IMR-90 (cell line): ENCODE measurements around the gene CASZ1. TPM values are rescaled to one million over a fixed set of nuclear protein-coding genes. Genes with fewer than 3 reads are reported as not detected.

Experiments used
- ATAC-seq: fragments of 200-7000 bp; cut with Tn5 transposase; 2 replicates; pipeline ENCODE4 v1.9.1; 2020; ENCODE audit warnings: low read depth, mild to moderate bottlenecking, moderate library complexity
- BruUV-seq: library from RNA; stranded (reverse); fragments of 400-500 nt; replicated peaks from 2 replicates; lab custom pipeline; 2021; lab: Mats Ljungman, UMichigan
- CTCF ChIA-PET: fragments of 300-600 bp; formaldehyde crosslinking; extraction: SDS; loops from one replicate; lab custom pipeline; 2021; ENCODE audit warnings: antibody characterized with exemption; lab: Yijun Ruan, JAX
- POLR2A ChIA-PET: fragments of 300-600 bp; sonication (Branson Sonifier 250); formaldehyde crosslinking; loops from one replicate; lab custom pipeline; 2022; ENCODE audit warnings: antibody characterized with exemption; ENCODE audit not compliant: unreplicated experiment; lab: Charles Lee
- DNase-seq: peaks from one replicate; pipeline ENCODE4 v3.0.0; 2013
- H2AFZ ChIP-seq: replicated peaks from 2 replicates; pipeline ENCODE3; 2013; ENCODE audit warnings: low read length, mild to moderate bottlenecking; ENCODE audit not compliant: poor library complexity
- H2AK5ac ChIP-seq: 2 replicates; pipeline ENCODE4 v1.6.1; 2013; ENCODE audit warnings: low read depth, low read length, inconsistent platforms
- H2AK9ac ChIP-seq: replicated peaks from 2 replicates; pipeline ENCODE3; 2013; ENCODE audit warnings: mild to moderate bottlenecking, low read depth, low read length, moderate library complexity; ENCODE audit not compliant: poor library complexity
- H2BK120ac ChIP-seq: 2 replicates; pipeline ENCODE4 v1.6.1; 2013; ENCODE audit warnings: low read depth, low read length, inconsistent platforms
- H2BK15ac ChIP-seq: 3 replicates; pipeline ENCODE4 v1.6.1; 2013; ENCODE audit warnings: low read depth, low read length, inconsistent platforms
- H2BK20ac ChIP-seq: 2 replicates; pipeline ENCODE4 v1.6.1; 2013; ENCODE audit warnings: low read depth, mild to moderate bottlenecking, inconsistent platforms, low read length, moderate library complexity
- H2BK5ac ChIP-seq: 2 replicates; pipeline ENCODE4 v1.6.1; 2013; ENCODE audit warnings: mild to moderate bottlenecking, low read depth, low read length, inconsistent platforms; ENCODE audit not compliant: poor library complexity, severe bottlenecking
- H3K14ac ChIP-seq: replicated peaks from 2 replicates; pipeline ENCODE4 v1.6.1; 2013; ENCODE audit warnings: low read depth, low read length, inconsistent platforms
- H3K18ac ChIP-seq: 2 replicates; pipeline ENCODE4 v1.6.1; 2013; ENCODE audit warnings: low read depth, low read length, control low read depth
- H3K23ac ChIP-seq: 2 replicates; pipeline ENCODE4 v1.6.1; 2013; ENCODE audit warnings: low read depth, low read length, inconsistent platforms
- H3K27ac ChIP-seq: 2 replicates; pipeline ENCODE4 v1.5.1; 2013; ENCODE audit warnings: mild to moderate bottlenecking, control low read depth, low read length; ENCODE audit not compliant: insufficient read depth
- H3K27me3 ChIP-seq: 2 replicates; pipeline ENCODE4 v1.6.1; 2013; ENCODE audit warnings: low read length; ENCODE audit not compliant: control insufficient read depth, insufficient read depth
- H3K36me3 ChIP-seq: 2 replicates; pipeline ENCODE4 v1.6.1; 2013; ENCODE audit warnings: low read length, mixed read lengths; ENCODE audit not compliant: control insufficient read depth, insufficient read depth
- H3K4ac ChIP-seq: 2 replicates; pipeline ENCODE4 v1.6.1; 2013; ENCODE audit warnings: low read depth, low read length, inconsistent platforms
- H3K4me1 ChIP-seq: 2 replicates; pipeline ENCODE4 v1.6.1; 2013; ENCODE audit warnings: low read length, mixed read lengths; ENCODE audit not compliant: control insufficient read depth, insufficient read depth
- H3K4me2 ChIP-seq: 2 replicates; pipeline ENCODE4 v1.6.1; 2013; ENCODE audit warnings: low read depth, mild to moderate bottlenecking, control low read depth, low read length, moderate library complexity
- H3K4me3 ChIP-seq: 2 replicates; pipeline ENCODE4 v1.5.1; 2013; ENCODE audit warnings: low read depth, mild to moderate bottlenecking, control low read depth, low read length, moderate library complexity; ENCODE audit not compliant: insufficient read depth
- H3K56ac ChIP-seq: 2 replicates; pipeline ENCODE4 v1.6.1; 2013; ENCODE audit warnings: low read length, inconsistent platforms; ENCODE audit not compliant: insufficient read depth; ENCODE audit errors: extremely low read depth
- H3K79me1 ChIP-seq, 2 experiments: 2 replicates each; pipeline ENCODE4 v1.6.1; 2013; ENCODE audit warnings: low read length in 2 of 2, inconsistent platforms in 1 of 2, low read depth in 1 of 2
- H3K9ac ChIP-seq: 2 replicates; pipeline ENCODE4 v1.6.1; 2013; ENCODE audit warnings: low read depth, low read length, control low read depth
- H3K9me1 ChIP-seq: 2 replicates; pipeline ENCODE4 v1.6.1; 2013; ENCODE audit warnings: low read length, inconsistent platforms; ENCODE audit not compliant: insufficient read depth
- H3K9me3 ChIP-seq: 2 replicates; pipeline ENCODE4 v1.6.1; 2013; ENCODE audit warnings: low read length; ENCODE audit not compliant: control insufficient read depth, insufficient read depth
- H4K20me1 ChIP-seq: 2 replicates; pipeline ENCODE4 v1.6.1; 2013; ENCODE audit warnings: low read length, inconsistent platforms; ENCODE audit not compliant: insufficient read depth
- H4K5ac ChIP-seq: 2 replicates; pipeline ENCODE4 v1.6.1; 2013; ENCODE audit warnings: mild to moderate bottlenecking, low read depth, low read length, control low read depth
- H4K8ac ChIP-seq, 2 experiments: 2 replicates each; pipeline ENCODE4 v1.6.1; 2013; ENCODE audit warnings: low read depth in 2 of 2, low read length in 2 of 2, control low read depth in 1 of 2, inconsistent platforms in 1 of 2
- H4K91ac ChIP-seq: 2 replicates; pipeline ENCODE4 v1.6.1; 2013; ENCODE audit warnings: low read depth, low read length, inconsistent platforms; ENCODE audit not compliant: insufficient read depth
- CHD1 ChIP-seq: IDR thresholded peaks from 2 replicates; pipeline ENCODE4 v1.6.1; 2012; ENCODE audit warnings: low read depth, low read length, improper control_type of control experiment
- CTCF ChIP-seq: conservative IDR thresholded peaks from 2 replicates; pipeline ENCODE4 v1.5.1; 2012; ENCODE audit warnings: mild to moderate bottlenecking, low read depth, low read length, improper control_type of control experiment
- ELK1 ChIP-seq: fragments of 150-350 bp; IDR thresholded peaks from 2 replicates; pipeline ENCODE4 v1.6.1; 2016; ENCODE audit warnings: low read depth, mild to moderate bottlenecking, low read length, moderate library complexity, borderline replicate concordance
- MAFK ChIP-seq: IDR thresholded peaks from 2 replicates; pipeline ENCODE4 v1.6.1; 2012; ENCODE audit warnings: low read depth, low read length, improper control_type of control experiment
- MAZ ChIP-seq: IDR thresholded peaks from 2 replicates; pipeline ENCODE4 v1.6.1; 2012; ENCODE audit warnings: low read depth, mild to moderate bottlenecking, low read length, improper control_type of control experiment, moderate library complexity, borderline replicate concordance
- RAD21 ChIP-seq: IDR thresholded peaks from 2 replicates; pipeline ENCODE4 v1.6.1; 2012; ENCODE audit warnings: low read length, improper control_type of control experiment
- RFX5 ChIP-seq: IDR thresholded peaks from 2 replicates; pipeline ENCODE4 v1.8.0; 2012; ENCODE audit warnings: low read depth, mild to moderate bottlenecking, low read length, moderate library complexity
- WGBS, 2 experiments: methylation state at CpG; one replicate each; pipeline versions ENCODE4 v1.1.5 to v1.1.7; 2013; ENCODE audit warnings: missing lambda C conversion rate in 2 of 2; ENCODE audit not compliant: insufficient read length in 1 of 2; ENCODE audit errors: extremely low coverage in 2 of 2; 5-methylcytosine and 5-hydroxymethylcytosine counted together
- dilution Hi-C: fragments of 300-500 bp; cut with HindIII; formaldehyde crosslinking; loops from one replicate; pipeline ENCODE4 v1.14.3; 2018; ENCODE audit warnings: low sequenced_read_pairs; ENCODE audit not compliant: unreplicated experiment
- in situ Hi-C: fragments of 300-500 bp; cut with MboI; formaldehyde crosslinking; loops from 3 replicates; pipeline ENCODE4 v1.14.3; 2019; ENCODE audit warnings: low sequenced_read_pairs, inconsistent platforms, mixed read lengths
- intact Hi-C: fragments of 100-400 bp; cut with micrococcal nuclease; formaldehyde crosslinking; loops from 2 replicates; pipeline ENCODE4 v1.10.0; 2022
- polyA plus RNA-seq, 3 experiments: library from polyadenylated mRNA; depleted of rRNA; stranded (reverse); fragments of >200 nt; gene quantifications; 2 replicates each; pipeline ENCODE4 v1.2.3, GENCODE V29; 2012; ENCODE audit warnings: low replicate concordance in 1 of 3
- total RNA-seq: library from RNA; depleted of rRNA; stranded (reverse); fragments of >200 nt; gene quantifications from 2 replicates; pipeline ENCODE4 v1.2.3, GENCODE V29; 2012

Gene CASZ1
- total and polyA plus RNA-seq, 2 of the 4 experiments (the other 2 are of a cell fraction): 0.18 to 0.24 TPM

GRCh38 chr1:10762875-10763274, 33.6 kb downstream of the CASZ1 start:
- Histone ChIP-seq H3K4me2 (no peak overlapping the region), H2BK15ac (no peak overlapping the region), H3K56ac (no peak overlapping the region), H4K20me1 (no peaks in the 10 kb centered on the region), H2AK5ac (no peak overlapping the region), H4K8ac (no peak overlapping the region), H3K36me3 (no peaks in the 10 kb centered on the region), H2AFZ (no peak overlapping the region), H2BK120ac (no peak overlapping the region), H3K9ac (no peak overlapping the region), H3K14ac (no peak overlapping the region), H3K4me3 (no peak overlapping the region), H2AK9ac (no peak overlapping the region), H3K9me1 (no peaks in the 10 kb centered on the region; the same call in 1 of the 2 replicates), H3K23ac (no peak overlapping the region), H3K4ac (no peak overlapping the region), H3K9me3 (no peaks in the 10 kb centered on the region), H3K4me1 (no peaks in the 10 kb centered on the region), H2BK20ac (no peak overlapping the region), H3K27ac (no peak overlapping the region), H2BK5ac (no peak overlapping the region), H4K5ac (no peak overlapping the region), H4K91ac (no peak overlapping the region), H3K27me3 (peaks cover 50% of the 10 kb centered on the region), H3K79me1 (no peaks in the 10 kb centered on the region), H3K18ac (no peak overlapping the region)
- no TSS peak for BruUV-seq
- 70% methylated on average over 2 of the region's 12 CpGs; no CpG with 5 or more reads in 1 of the 2 experiments for WGBS, 2 experiments
- TF ChIP-seq CHD1: no peak
- no peak for TF ChIP-seq MAZ
- no peak for TF ChIP-seq MAFK
- TF ChIP-seq RFX5: no peak
- TF ChIP-seq CTCF: no peak
- no peak for TF ChIP-seq RAD21
- no peak for TF ChIP-seq ELK1
- dilution Hi-C loops: no loop called here
- ATAC-seq: no peak
- in situ Hi-C loops: no loop called here
- intact Hi-C loops: no loop called here
- ChIA-PET CTCF (no interaction called here), POLR2A (no interaction called here)
- DNase-seq: no peak
